HG03097 (cell line): Measurements from ENCODE around the gene PRELP.
"Not testable (repeated sequence)": the region's sequence is repeated elsewhere in the genome, so short reads cannot be mapped to it uniquely, and the experiment has no call there.

Source experiments
- ATAC-seq: cut with Tn5 transposase; IDR thresholded peaks from one replicate; pipeline ENCODE4 v1.9.1; 2021; ENCODE audit not compliant: unreplicated experiment, low FRiP score

The PRELP gene

DNA sequence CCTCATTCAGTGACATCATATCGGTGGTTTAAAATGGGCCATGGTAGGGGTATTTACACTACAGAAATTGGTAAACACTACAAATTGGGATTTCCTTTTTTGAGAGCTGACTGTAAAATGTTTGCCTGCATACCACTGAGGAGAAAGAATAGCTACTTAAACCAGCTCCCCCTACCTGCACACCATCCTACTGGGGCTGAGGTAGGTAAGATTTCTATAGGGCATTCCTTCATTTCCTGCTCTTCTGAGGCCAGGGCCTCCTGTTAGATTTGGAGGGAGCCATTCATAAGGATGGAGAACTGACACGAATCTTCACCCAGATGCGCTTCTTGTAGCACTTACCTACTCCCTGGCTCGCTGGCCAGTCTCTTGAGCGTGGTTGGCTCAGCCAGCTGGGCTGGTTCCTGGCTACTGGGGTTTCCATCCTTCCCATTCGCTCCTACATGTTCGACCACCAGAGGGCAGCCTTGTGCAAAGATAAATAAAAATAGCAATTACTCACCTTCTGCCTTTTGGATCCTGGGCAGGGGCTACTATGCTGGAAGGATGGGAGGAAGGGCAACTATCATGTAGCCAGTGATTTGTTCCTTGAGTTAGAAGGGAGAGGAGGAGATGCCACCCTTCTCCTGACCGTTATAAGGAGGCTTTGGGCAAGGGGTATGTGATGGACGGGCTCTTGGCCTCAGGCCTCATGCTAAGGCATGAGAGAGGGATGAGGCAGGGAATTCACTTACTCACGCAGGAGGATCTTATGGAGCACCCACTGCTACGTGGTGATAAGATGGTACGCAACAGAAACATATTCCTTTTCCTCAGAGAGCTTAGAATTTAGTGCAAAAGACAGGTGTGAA is 29.0 kb downstream of the PRELP start:
- ATAC-seq = no peak

DNA sequence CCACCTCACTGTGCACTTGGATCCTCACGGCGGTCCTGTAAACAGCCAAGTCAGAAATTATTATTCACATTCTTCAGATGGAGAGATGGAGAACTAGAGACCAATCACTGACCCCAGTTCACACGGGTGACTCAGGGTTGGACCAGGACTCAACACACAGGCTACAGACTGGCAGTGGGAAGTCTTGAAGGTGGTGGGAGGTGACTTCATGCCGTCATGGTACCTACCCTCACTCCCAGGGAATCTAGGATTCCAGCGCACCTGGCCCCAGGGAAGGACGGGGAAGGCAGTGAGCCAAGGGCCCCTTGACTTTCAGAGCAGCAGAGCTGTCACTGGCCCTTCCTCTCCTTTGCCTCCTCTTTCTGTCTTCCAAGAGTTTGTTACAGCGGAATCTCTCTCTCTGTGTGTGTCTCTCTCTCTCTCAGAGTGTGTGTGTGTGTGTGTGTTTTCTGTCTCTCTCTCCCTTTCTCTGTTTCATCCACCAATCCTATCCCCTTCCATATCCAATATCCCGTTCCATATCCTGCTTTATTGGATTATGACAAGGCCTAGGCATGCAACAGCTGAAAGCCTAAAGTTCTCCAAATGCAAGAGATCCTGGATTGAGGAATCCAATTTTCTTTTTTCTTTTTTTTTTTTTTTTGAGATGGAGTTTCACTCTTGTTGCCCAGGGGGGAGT is 30.1 kb downstream of the PRELP start:
- no peak for ATAC-seq

DNA sequence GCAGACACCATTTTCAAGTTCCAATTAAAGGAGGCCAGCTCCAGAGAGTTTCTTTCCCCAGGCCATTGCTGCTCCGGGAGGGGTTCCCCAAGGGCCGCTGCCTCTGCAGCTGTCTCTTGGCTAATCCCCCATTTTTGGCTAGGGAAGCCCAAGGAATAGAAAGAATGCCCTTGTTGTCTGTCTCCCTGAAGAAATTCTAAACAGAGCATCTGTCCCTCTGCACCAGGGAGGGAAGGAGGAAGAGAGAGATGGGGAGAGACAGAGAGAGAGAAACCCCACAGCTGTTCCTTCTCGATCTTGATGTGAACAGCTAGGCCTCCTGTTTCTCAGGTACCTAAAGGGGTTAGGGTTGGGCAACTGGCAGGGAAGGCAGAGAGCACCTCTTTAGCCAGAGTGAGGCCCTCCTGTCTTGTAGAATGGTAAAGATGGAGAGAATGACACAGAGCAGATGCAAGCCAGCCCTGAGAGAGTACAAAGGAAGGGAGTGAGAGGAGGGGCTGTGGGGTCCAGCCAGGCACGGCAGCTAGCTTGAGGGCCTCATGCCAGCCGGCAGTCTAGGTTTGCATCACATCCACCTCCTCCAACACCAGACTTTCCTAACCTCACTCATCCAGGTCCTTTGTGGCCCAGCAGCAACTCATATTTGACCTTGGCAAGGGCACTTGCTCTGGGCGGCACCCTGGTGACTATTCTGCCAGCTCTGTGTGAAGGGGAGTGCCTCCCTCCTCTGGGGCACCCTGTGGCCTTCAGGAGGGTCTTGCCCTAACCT is 31.4 kb downstream of the PRELP start:
- ATAC-seq = no peak

DNA sequence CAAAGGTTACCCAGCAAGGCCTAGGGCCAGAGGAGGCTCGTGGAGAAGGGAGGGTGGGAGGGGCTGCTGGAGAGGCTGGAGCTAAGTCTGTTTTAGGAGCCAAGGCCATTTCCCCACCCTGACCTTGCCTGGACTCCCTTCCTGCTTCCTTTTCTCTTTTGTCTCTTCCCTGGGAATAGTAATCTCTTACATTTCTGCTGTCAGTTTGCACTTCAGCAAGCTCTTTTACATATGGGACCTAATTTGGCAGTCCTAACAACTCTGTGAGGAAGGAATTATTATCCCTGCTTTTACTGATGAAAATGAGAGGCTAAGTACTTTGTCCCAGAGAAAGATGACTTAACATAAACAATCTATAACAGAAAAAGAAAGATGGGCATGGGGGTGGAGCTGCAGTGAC is 32.2 kb downstream of the PRELP start:
- no peak for ATAC-seq

DNA sequence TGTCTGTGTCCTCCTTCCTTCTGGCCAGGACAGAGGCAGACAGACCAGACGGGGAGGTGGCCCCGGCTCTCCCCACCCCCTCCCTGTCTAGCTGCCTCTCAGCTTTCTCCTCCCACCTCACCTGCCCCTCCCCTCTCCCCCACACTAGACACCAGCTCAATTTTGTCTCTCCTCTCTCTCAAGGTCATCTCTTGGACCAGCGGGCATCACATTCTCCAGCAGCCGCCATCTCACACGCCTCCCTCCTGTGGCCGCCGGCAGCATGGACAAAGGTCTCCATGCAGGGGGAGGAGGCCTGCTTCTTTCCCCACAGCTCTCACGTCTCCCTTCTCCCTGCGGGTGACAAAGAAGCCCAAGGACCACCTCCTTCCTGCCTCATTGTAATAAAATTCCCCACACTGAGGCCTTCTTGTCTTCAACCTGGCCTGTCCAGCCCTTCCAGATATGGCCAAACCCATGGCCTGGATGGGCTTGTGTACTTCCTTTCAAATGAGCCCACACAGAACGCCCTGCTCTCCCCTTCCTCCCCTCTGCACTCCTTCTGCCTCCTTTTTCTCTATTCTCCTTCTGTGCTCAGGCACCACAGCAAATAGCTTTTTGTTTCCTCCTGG is 33.0 kb downstream of the PRELP start:
- ATAC-seq = no peak

DNA sequence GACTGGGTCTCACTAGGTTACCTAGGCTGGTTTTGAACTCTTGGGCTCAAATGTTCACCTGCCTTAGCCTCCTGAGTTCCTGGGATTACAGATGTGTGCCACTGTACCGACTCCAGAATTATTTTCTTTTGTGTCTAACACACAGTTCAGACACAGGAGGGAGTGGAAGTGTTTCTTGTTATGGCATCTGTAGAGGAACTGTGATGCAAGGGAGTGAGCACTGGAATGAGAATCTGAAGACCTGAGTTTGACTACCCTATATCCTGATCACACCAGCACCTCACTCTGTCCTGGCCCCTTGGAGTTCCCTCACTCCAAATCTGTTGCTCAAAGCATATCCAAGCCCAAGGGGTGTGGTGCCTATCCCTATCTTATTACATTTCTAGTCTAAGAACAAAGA is 33.5 kb downstream of the PRELP start:
- ATAC-seq = no peak

DNA sequence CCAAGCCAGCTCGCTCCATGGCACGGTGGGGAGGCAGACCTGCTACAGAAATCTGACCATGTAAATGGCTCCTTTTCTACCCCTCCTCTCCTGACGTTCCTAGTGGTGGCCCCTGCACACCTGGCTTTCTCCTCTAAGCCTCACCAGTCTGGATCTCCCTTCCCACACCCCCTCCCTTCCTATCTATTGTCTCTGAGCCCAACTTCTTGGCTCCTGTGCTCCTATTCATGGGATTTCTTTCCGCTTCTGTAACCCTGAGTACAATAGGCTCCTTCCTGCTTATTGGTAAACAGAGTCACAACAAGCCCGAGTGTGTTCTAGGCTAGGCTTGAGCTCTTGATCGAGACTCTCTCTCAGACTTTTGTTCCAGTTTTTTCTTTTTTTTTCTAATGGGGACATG is 35.9 kb downstream of the PRELP start:
- no peak for ATAC-seq

DNA sequence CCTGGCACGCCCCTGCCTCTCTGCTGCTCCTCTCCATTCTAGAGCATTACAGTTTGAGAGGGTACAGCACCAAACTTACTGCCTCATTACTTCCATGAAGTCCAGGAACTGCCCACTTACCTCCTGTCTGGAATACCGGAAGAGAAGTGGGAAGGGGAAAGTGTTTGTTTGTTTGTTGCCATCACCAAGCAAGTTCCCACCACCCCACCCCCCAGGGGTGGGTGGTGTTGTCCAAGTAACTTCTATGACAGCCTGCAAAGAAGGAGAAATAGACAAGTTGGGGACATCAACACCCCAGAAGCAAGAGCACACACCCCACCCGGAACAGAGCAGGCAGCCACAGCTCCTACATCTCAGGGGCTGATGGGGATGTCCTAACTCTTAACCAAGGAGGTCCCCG is 36.3 kb downstream of the PRELP start:
- ATAC-seq = no peak

DNA sequence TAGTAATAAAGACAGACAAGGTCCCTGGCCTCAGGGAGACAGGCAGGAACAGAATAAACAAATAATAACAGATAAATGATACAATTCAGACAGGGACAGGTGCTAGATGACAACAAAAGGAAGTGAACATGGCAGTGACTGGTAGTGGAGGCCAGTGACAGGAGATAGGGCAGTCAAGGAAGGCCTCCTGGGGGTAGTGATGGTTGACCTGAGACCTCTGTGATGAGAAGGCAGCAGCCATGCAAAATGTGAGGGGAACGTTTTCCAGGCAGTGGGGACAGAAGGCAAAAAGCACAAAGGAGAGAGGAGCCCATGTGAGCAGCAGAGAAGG is 36.9 kb downstream of the PRELP start:
- no peak for ATAC-seq

DNA sequence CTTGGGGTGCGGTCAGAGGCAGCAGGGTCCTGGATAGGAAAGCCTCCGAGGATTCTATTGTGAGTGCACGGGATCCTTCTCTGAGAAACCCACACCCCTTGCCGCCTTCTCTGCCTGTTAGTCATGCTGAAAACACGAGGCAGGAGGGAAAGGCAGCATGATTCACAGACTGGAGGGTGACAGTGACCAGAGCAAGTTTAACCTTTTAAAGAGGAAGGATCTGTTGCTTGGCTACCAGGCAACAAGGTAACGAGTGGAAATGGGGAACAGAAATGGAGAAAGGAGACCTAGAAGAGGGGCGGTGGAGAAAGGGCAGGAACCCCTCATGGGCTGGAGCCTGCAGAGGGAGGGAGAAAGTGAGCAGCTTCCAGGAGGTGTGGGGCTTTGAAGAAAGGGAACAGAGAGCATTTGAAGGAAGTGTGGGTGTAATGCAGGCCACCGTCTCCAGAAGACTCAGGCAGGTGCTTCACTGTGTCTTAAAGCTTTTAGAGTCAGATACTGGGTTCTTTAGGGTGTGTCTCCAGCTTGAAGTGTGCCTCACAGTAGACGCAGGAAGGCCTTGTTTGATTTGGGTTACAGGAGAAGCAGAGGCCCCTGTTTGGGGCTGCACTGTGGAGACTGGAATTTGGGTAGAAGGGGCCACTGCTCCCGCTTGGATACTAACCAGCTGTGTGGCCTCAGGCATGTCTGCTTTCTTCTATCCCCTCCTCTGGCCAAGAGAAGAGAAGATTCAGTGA is 37.4 kb downstream of the PRELP start:
- ATAC-seq = no peak

DNA sequence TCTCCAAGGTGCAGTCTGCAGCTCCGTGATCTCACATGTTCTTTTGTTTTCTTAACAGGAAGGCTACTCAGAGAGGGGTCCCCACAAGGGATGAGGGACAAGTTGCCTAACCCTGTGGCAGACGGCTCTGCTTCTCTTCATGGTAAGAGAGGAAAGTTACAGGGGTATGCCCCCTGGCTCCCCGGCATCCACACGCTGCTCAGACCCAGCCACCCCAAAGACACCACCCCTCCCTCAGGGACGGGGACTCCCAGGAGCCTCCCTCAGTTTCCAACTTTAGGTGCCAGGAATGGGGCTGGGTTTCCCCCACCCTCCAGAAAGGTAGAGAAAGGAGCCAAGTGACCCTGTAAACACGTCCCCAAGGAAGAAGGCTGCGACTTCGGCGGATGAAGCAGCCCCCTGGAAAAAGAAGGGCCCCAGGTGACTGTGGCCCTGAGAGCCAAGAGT is 38.0 kb downstream of the PRELP start:
- no peak for ATAC-seq

DNA sequence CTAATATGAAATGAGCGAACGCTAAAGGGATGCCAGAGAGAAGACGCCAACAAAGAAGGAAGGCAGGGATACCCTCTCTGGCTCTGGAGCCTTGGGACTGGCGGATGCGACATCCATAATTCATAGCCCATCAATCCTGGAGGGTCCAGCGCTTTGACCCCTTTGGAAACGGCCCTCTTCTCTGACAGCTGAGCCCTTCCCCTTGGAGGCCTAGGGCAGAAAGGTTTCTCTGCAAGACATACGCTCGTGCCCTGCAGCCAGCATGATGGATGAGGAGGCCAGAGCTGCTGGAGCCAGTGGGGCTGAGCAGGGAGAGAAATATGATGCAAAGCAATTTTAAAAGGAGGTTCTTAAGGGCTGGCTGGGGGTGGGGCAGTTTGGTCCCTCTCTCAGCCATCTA is 40.6 kb downstream of the PRELP start:
- ATAC-seq = no peak

DNA sequence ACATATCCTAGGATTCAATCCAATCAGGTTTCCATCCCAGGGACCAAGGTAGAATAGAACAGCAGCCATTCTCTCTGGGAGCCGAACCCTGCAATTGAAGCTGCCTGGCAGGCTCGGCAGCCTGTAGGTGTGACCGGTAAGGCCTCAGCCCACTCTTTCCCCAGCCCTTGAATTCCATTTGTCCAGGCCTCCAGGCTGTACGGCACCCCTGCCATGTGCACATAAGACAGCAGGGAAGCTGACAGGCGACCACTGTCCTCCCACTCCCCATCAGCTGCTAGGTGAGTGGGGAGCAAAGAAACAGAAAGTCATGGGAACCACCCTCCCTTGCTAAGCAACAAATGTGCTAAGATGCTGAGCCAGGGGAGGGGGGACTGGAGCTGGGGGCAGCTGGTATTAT is 41.3 kb downstream of the PRELP start:
- ATAC-seq = no peak

DNA sequence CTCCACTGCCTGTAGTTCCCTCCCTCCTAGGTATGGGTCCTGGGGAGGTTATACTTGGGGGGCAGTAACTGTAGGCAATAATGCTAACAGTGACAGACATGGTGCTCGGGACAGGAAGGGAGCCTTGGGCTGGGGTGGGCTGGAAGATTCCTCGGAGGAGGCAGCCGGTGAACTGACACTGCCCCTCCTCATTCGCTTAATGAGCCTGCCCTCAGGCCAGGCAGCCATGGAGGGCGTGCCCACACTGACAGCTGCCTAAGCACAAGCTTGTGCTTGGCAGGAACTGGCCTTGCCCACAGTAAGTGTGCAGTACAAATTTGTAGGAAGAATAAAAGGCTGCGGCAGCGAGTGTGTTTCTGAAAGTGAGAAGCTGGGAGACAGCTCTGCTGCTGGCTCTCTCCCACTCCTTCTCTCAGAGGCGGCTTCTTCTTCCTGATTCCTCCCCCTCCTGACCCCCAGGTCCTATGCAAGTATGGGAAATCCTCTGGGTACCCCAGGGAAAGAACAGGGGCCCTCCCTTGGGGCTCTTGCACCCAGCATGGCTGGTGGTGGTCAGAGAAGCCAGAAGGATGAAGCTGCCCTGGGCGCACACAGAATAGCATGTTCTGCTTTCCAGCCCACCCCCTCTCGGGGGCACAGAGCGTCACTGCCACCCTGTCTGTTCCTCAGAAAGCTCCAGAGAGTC is 42.0 kb downstream of the PRELP start:
- ATAC-seq = no peak

DNA sequence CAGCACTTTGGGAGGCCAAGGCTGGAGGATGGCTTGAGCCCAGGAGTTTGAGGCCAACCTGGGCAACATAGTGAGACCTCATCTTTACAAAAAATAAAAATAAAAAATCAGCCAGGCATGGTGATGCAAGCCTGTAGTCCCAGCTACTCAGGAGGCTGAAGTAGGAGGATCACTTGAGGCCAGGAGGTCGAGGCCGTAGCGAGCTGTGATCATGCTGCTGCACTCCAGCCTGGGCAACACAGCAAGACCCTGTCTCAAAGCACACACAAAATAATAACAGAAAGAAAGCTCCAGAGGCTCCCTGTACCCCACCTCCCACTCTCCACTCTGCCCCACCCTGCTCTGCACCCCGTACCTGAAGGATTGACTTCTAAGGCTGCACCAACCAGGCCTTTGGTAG is 42.5 kb downstream of the PRELP start:
- ATAC-seq = not testable (repeated sequence)

DNA sequence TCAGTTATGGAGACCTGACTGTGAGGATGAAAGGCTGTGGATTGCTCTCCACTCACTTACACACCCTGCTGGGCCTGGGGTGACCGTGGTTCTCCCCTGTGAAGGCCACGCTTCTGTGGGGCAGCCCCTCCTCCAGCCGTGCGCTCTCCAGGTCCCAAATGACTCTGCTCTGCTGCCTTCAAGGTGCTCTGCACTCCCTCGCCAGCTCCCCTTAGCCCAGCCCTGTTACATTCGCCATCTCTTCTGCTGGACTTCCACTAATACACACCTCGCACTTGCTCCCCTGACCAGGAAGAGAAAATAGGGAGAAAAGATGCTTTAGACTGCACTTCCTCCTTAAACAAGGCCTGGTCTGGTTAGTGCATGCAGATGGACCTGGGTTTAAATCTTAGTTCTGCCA is 42.9 kb downstream of the PRELP start:
- ATAC-seq = no peak

DNA sequence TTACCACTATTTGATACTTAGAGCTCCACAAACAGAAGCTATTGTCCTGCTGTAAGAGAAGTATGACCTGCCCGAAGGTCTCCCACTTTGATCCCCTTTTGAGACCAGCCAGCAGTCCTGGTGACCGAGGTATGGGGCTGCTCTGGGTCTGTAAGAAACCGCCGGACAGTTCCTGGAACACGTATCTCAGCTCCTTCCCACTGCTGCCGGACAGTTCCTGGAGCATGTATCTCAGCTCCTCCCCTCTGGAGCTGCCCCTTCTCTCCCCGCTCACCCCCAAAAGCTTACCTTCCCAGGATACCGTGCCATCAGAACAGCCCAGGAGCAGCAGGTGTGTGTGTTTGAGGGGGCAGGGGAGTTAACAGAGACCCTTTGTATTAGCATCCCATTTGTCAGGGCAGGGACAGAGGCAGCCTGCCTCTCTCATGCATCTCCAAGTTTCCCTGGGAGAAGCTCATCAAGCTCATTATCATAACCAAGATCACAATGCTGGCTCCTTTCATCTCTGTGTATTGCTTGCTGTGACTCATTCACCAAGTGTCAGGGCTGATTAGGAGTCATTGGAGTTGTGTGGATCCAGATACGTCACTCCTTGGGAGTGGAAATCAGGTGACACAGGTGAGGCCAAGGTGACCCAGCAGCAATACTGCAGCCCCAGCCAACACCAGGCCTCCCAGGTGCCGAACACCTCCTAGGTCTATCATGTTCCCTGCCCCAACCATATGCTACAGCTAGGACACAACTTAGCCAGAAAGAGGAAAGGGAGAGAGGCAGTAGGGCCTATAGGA is 43.6 kb downstream of the PRELP start:
- no peak for ATAC-seq

DNA sequence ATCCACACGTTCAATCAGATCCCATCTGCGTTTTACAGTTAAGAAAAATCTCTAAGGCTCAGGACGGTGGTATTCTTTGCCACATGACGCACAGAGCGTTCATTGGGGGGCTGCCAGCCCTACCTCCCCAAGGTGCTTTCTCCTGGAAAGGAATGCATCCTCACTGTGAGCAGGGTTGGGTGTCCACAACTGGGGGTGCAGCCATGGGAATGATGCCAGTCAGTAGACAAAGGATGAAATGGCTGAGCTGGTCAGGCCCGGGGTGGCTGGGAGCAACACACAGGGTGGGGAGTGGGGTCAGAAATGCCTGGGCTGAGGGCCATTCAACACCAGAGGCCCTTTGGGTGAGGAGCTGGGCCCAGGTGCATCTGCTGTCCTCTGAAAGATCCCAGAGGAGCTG is 44.3 kb downstream of the PRELP start:
- ATAC-seq = no peak

DNA sequence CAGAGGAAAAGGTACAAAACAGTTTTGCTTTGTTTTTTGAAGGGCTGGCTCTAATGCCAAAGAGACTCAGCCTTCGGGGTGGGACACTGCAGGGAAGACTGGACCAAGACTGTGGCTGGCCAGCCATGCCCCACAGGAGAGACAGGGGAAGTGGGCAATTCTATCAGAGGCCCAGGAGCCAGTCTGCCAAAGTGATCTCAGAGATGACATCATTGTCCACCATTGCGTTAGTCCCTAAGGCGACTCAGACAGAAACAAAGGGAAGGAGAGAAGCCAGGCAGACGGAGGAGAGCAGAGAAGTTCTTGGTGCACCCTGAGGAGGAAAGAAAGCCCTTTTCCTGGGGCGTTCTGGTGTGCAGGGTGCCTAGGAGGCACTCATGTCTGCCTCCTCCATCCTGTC is 44.7 kb downstream of the PRELP start:
- ATAC-seq = no peak
